Cerebellar nuclear complex (tissue), 1 donor: ENCODE measurements around the gene CLEC11A.
"Not testable (repeated sequence)": the region's sequence is repeated elsewhere in the genome, so short reads cannot be mapped to it uniquely, and the experiment has no call there.

Experiments
- DNase-seq, 2 experiments: peaks; one replicate each; lab custom pipeline; 2025; lab: John Stamatoyannopoulos, UW

Gene CLEC11A

GRCh38 chr19:50759076-50759475 is 35.9 kb downstream of the CLEC11A start:
- DNase-seq = not testable (repeated sequence)

DNA sequence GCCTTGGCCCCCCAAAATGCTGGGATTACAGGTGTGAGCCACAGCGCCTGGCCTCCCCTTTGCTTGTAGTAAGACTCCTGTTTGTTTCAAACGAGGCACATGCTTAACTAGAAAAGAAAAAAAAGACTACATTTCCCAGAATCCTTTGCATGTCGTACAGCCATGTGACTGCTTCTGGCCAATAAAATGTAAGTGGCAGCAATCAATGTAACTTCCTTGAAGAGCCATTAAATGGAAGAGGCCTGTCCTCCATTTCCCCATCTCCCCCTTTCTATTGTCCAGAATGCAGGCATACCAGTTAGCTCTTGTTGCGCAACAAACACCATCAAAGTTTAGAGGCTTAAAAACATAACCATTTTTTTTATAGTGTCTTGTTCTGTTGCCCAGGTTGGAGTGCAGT is 36.7 kb downstream of the CLEC11A start:
- no peak for DNase-seq

- not testable (repeated sequence) for DNase-seq
Observed at GRCh38 chr19:50761501-50761900, 38.3 kb downstream of the CLEC11A start.

DNA sequence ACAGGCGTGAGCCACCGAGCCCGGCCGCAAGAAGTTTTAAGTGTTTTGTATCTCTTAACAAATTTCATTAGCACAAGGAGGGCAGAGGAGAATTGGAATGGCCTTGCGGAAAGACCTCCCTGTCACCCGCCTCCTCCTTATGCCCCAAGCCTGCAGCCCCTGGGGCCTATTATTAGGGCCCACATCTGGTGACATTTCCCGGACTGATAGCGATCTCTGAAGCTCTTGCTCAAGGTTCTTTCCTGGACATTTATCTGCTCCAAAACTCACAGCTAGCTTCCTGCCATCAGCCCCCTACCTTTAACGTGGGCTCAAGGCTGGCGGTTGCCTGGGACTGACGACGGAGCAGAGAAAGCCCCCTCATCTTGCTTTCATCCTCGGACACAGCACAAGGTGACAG is 40.4 kb downstream of the CLEC11A start:
- DNase-seq = not testable (repeated sequence)

DNA sequence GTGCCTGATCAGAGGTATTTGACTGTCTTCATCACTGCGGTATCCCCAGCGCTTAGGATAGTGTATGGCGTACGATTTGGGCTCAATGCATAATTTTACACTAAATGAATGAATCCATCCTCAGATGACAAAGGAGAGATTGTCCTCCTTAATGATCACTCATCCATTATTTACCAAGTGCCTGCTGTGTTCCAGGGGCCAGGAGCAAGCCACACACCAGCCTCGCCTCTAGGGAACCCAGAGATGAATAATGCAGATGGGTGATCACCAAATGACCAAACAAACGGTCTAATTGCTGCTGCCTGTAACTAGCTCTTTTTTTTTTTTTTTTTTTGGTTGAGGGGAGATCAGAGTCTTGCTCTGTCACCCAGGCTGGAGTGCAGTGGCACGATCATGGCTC is 41.2 kb downstream of the CLEC11A start:
- no peak for DNase-seq

- DNase-seq = not testable (repeated sequence)
Observed at GRCh38 chr19:50766746-50767145, 43.6 kb downstream of the CLEC11A start.

- DNase-seq = not testable (repeated sequence)
Observed at GRCh38 chr19:50767263-50767662, 44.1 kb downstream of the CLEC11A start.

DNA sequence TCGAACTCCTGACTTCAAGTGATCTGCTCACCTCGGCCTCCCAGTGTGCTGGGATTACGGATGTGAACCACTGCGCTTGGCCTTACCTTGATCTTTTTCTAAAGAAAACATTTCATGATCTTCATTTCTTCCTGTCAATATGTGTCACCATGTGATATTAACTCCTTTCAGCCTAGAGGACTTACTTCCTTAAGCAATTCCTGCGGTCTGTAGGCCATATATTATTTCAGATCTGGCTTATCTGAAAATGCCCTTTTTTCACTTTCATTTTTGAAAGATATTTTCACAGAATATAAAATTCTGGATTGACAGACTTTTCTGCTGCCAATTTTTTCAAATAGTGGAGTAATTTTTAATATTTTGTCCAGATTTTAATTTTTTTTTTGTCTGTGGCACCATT is 45.1 kb downstream of the CLEC11A start:
- no peak for DNase-seq

GRCh38 chr19:50770164-50770563 is 47.0 kb downstream of the CLEC11A start, which contains the start of gene GPR32:
TSS of gene GPR32 (plus strand) at chr19:50770464. CDS start at chr19:50770601, 137 bp downstream.
- DNase-seq = not testable (repeated sequence)

DNA sequence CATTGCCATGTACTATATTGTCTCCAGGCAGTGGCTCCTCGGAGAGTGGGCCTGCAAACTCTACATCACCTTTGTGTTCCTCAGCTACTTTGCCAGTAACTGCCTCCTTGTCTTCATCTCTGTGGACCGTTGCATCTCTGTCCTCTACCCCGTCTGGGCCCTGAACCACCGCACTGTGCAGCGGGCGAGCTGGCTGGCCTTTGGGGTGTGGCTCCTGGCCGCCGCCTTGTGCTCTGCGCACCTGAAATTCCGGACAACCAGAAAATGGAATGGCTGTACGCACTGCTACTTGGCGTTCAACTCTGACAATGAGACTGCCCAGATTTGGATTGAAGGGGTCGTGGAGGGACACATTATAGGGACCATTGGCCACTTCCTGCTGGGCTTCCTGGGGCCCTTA is 47.7 kb downstream of the CLEC11A start:
- DNase-seq = no peak

GRCh38 chr19:50772476-50772875 is 49.3 kb downstream of the CLEC11A start:
- DNase-seq = no peak

- DNase-seq = not testable (repeated sequence)
Observed at GRCh38 chr19:50772912-50773311, 49.7 kb downstream of the CLEC11A start.

- DNase-seq = not testable (repeated sequence)
Observed at GRCh38 chr19:50773454-50773853, 50.3 kb downstream of the CLEC11A start.
